Thyroid gland (tissue), 4 donors: Measurements from ENCODE around the gene KAZN. TPM values are rescaled to one million over a fixed set of nuclear protein-coding genes. Genes with fewer than 3 reads are reported as not detected.

ENCODE experiments used
- DNase-seq, 2 donors: peaks; one replicate each; pipeline ENCODE4 v3.0.0-alpha.2; 2019
- H3K27ac ChIP-seq, 3 donors: fragments of 200-600 bp; sonication (generic); 1 replicate in 2 of 3; 2 replicates in 1 of 3; pipeline ENCODE4 v1.5.1; 2016 to 2019; ENCODE audit warnings: mild to moderate bottlenecking in 1 of 3, moderate library complexity in 1 of 3
- H3K27me3 ChIP-seq: fragments of 200-600 bp; sonication (generic); one replicate; pipeline ENCODE4 v1.5.1; 2019
- H3K36me3 ChIP-seq, 2 donors: fragments of 200-600 bp; sonication (generic); one replicate each; pipeline ENCODE4 v1.5.1; 2016 to 2019
- H3K4me1 ChIP-seq, 2 donors: fragments of 200-600 bp; sonication (generic); one replicate each; pipeline ENCODE4 v1.5.1; 2017 to 2019
- H3K4me3 ChIP-seq, 3 donors: fragments of 200-600 bp; sonication (generic); replicated peaks in 1 of 3; 1 replicate in 2 of 3; 2 replicates in 1 of 3; pipeline ENCODE4 v1.5.1; 2016; ENCODE audit warnings: mild to moderate bottlenecking in 1 of 3
- H3K9me3 ChIP-seq: fragments of 200-600 bp; sonication (generic); one replicate; pipeline ENCODE4 v1.5.1; 2017
- POLR2A ChIP-seq, 2 donors: fragments of 450-650 bp; IDR thresholded peaks; one replicate each; pipeline ENCODE4 v1.6.1; 2017; ENCODE audit warnings: antibody characterized with exemption in 2 of 2, mild to moderate bottlenecking in 2 of 2, moderate library complexity in 1 of 2
- WGBS, 2 donors: methylation state at CpG; one replicate each; pipeline ENCODE4 v1.1.5; 2017; 5-methylcytosine and 5-hydroxymethylcytosine counted together
- intact Hi-C: fragments of 100-400 bp; cut with DNase I; formaldehyde crosslinking; loops from one replicate; pipeline ENCODE4 v1.15.1; 2023
- total RNA-seq, 4 donors: library from RNA; depleted of rRNA; stranded (reverse); fragments of >200 nt; gene quantifications; one replicate each; pipeline ENCODE4 v1.2.3, GENCODE V29; 2016
- TF ChIP-seq, protein P1 (sequence below), 6 experiments: fragments of 200-600 bp in 3 of 6; fragments of 450-650 bp in 3 of 6; sonication (generic) in 3 of 6; IDR thresholded peaks; one replicate each; pipeline ENCODE4 v1.5.1; 2016 to 2019; ENCODE audit warnings: antibody characterized with exemption in 6 of 6, mild to moderate bottlenecking in 2 of 6, inconsistent platforms in 1 of 6, moderate library complexity in 1 of 6

KAZN gene
- total RNA-seq, 4 donors from 2014 or later: 14.8 to 28.6 (median 18.2) TPM

DNA sequence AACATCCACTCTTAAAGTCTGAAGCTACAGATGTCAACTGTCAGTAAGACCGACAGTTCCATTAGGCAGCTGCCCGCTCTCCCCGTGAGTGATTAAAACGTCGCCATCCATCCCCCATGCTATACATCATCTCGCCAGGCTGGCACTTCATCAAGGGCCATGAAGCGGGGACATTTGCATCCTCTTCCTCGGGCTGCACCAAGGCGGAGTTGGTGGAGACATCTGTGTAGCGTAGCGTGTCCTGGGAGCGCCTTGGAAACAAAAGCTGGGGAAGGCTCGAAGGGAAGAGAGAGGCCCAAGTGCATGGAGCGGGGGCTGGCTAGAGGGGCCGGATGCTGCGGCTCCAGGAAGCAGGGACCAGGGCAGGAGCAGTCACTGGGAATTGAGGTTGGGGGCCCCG is 250.1 kb downstream of the KAZN start:
- intact Hi-C loops: no loop called here
- DNase-seq: no peak
- Histone ChIP-seq H3K9me3 (no peaks in the 10 kb centered on the region), H3K27me3 (no peaks in the 10 kb centered on the region), H3K4me1 (peaks cover 7% of the 10 kb centered on the region in 2 donors), H3K36me3 (no peaks in the 10 kb centered on the region), H3K4me3 (no peak overlapping the region), H3K27ac (no peak overlapping the region)
- WGBS, 2 donors: 80 to 83% methylated on average over 17 of the region's 17 CpGs
- TF ChIP-seq, protein P1, sequence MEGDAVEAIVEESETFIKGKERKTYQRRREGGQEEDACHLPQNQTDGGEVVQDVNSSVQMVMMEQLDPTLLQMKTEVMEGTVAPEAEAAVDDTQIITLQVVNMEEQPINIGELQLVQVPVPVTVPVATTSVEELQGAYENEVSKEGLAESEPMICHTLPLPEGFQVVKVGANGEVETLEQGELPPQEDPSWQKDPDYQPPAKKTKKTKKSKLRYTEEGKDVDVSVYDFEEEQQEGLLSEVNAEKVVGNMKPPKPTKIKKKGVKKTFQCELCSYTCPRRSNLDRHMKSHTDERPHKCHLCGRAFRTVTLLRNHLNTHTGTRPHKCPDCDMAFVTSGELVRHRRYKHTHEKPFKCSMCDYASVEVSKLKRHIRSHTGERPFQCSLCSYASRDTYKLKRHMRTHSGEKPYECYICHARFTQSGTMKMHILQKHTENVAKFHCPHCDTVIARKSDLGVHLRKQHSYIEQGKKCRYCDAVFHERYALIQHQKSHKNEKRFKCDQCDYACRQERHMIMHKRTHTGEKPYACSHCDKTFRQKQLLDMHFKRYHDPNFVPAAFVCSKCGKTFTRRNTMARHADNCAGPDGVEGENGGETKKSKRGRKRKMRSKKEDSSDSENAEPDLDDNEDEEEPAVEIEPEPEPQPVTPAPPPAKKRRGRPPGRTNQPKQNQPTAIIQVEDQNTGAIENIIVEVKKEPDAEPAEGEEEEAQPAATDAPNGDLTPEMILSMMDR (IDR thresholded peaks at IDR 0.05): no peak

DNA sequence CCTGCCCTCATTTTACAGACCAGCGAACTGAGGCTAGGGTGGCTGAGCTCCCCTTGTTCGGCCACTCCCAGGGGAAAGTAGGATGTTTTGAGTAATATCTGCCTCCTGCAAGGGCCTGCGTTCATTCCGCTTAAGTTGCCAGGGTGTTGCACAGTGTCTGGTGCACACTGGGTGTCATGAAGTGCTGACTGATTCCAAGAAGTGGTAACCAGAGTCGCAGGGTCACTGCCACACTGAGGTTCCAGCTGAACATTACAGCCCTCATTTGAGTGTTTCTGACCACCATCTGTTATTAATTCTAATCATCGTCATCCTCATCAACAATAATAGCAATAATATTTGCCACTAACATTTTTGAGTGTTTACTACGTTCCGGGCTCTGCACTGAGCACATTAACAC is 250.6 kb downstream of the KAZN start:
- H3K4me1 ChIP-seq: peaks cover 7% of the 10 kb centered on the region in 2 donors
- H3K27me3 ChIP-seq: no peaks in the 10 kb centered on the region
- no peak for DNase-seq
- H3K4me3 ChIP-seq: no peak overlapping the region
- H3K27ac ChIP-seq: no peak overlapping the region
- H3K36me3 ChIP-seq: no peaks in the 10 kb centered on the region
- WGBS, 2 donors: 80 to 86% methylated on average over 8 of the region's 8 CpGs
- no peaks in the 10 kb centered on the region for H3K9me3 ChIP-seq
- TF ChIP-seq, protein P1 (IDR thresholded peaks at IDR 0.05): no peak
- no peak for TF ChIP-seq POLR2A (IDR thresholded peaks at IDR 0.05)
- intact Hi-C loops: no loop called here

DNA sequence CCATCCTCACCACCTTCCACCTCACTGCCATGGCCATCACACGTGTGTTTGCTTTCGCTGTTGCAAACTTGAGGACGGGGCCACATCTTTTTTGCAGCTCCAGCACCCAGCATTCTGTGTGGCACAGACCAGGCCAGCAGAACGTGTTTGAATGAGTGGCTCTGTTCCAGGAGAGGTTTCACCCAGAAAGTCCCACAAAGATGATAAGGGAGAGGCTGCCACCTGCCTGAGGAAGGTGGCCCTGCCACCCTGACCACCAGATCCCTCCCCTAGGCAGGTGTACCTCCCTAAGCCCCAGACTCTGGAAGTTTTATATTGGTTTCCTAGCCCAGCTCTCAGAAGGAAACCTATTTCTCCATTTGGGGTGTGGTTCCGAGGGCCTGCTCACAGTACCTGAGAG is 252.1 kb downstream of the KAZN start:
- WGBS, 2 donors: 62 to 63% methylated on average over 5 of the region's 5 CpGs

DNA sequence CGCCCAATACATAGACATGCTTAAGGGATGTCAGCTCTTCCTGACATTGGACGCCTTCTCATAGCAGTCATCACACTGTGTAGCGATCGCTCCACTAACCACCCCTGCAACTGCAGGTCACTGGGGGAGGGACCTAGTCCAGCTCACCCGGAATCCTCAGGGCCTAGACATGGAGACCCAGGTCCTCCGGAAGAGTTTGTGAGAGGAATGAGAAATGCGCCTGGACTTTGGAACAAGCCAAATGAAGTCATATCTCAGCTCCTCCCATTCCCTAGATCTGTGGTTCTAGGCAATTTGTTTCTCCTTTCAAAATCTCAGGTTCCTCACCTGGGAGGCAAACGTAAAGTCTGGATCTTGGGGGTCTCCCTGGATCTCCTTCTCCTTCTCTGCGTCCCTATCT is 253.3 kb downstream of the KAZN start:
- Histone ChIP-seq H3K27me3 (no peaks in the 10 kb centered on the region), H3K36me3 (no peaks in the 10 kb centered on the region), H3K4me3 (no peak overlapping the region), H3K9me3 (no peaks in the 10 kb centered on the region), H3K27ac (no peak overlapping the region), H3K4me1 (peaks cover 7% of the 10 kb centered on the region in 2 donors)
- DNase-seq: no peak
- TF ChIP-seq POLR2A (IDR thresholded peaks at IDR 0.05): no peak
- TF ChIP-seq, protein P1 (IDR thresholded peaks at IDR 0.05): no peak
- 89% methylated on average over 7 to 9 of the region's 9 CpGs for WGBS, 2 donors
- intact Hi-C loops: no loop called here

More for the DNA sequence above, 252.1 kb downstream of the KAZN start:
- TF ChIP-seq, protein P1 (IDR thresholded peaks at IDR 0.05): peak in 3 of 6 experiments; percentile 25 to 35 (median 31)
- TF ChIP-seq POLR2A (IDR thresholded peaks at IDR 0.05): no peak
- H3K27me3 ChIP-seq: no peaks in the 10 kb centered on the region
- H3K4me3 ChIP-seq: no peak overlapping the region
- H3K36me3 ChIP-seq: no peaks in the 10 kb centered on the region
- DNase-seq: peak; percentile 22 to 27
- intact Hi-C loops: no loop called here
- peaks cover 7% of the 10 kb centered on the region in 2 donors for H3K4me1 ChIP-seq
- no peaks in the 10 kb centered on the region for H3K9me3 ChIP-seq
- H3K27ac ChIP-seq: no peak overlapping the region

DNA sequence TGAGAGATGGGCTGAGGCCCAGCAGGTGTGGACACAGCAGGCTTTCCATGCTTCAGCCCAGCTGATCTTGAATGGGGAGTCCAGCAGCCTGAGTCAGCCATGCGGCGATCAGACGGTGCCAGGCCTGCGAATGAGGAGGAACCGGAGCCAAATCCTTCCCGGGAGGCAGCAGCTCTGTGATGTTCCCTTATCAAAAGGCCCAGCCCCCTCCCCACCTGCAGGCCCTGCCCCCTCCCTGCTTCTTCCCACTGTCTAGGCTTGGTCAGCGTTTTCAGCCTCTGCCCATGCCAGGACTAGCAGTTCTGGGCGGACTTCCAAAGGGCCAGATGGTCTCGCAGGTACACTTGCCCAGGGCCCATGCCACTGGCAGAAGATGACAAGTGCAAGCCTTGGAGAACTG is 253.8 kb downstream of the KAZN start:
- H3K4me3 ChIP-seq: no peak overlapping the region
- no peak for TF ChIP-seq POLR2A (IDR thresholded peaks at IDR 0.05)
- TF ChIP-seq, protein P1 (IDR thresholded peaks at IDR 0.05): no peak
- no peaks in the 10 kb centered on the region for H3K9me3 ChIP-seq
- H3K27me3 ChIP-seq: no peaks in the 10 kb centered on the region
- H3K27ac ChIP-seq: no peak overlapping the region
- H3K4me1 ChIP-seq: peaks cover 7% of the 10 kb centered on the region in 2 donors
- intact Hi-C loops: no loop called here
- WGBS, 2 donors: 49 to 60% methylated on average over 9 of the region's 9 CpGs
- no peaks in the 10 kb centered on the region for H3K36me3 ChIP-seq
- DNase-seq: peak; percentile 46 to 60
